ACC112 (cell line): ENCODE data around the gene EPC2.

Experiments
- H2AFZ ChIP-seq: fragments of 200-600 bp; sonication (generic); one replicate; pipeline ENCODE4 v1.6.0; 2017; ENCODE audit warnings: antibody characterized with exemption, low read length; ENCODE audit not compliant: unreplicated experiment
- H3K27ac ChIP-seq: fragments of 200-600 bp; sonication (generic); 2 replicates; pipeline ENCODE4 v1.5.1; 2014; ENCODE audit warnings: low read depth, mild to moderate bottlenecking, antibody characterized with exemption, low read length, moderate library complexity
- H3K27me3 ChIP-seq: fragments of 200-600 bp; sonication (generic); 2 replicates; pipeline ENCODE4 v1.6.1; 2014; ENCODE audit warnings: mild to moderate bottlenecking, antibody characterized with exemption, low read length, moderate library complexity, mixed read lengths; ENCODE audit not compliant: insufficient read depth
- H3K36me3 ChIP-seq: fragments of 200-600 bp; sonication (generic); 2 replicates; pipeline ENCODE4 v1.6.1; 2016; ENCODE audit warnings: mild to moderate bottlenecking, antibody characterized with exemption, low read length, moderate library complexity, mixed read lengths; ENCODE audit not compliant: insufficient read depth
- H3K4me1 ChIP-seq: fragments of 200-600 bp; sonication (generic); one replicate; pipeline ENCODE4 v1.6.1; 2016; ENCODE audit warnings: low read length, mixed read lengths; ENCODE audit not compliant: insufficient read depth, unreplicated experiment, control insufficient read depth
- H3K4me3 ChIP-seq: fragments of 200-600 bp; sonication (generic); 2 replicates; pipeline ENCODE4 v1.5.1; 2014; ENCODE audit warnings: mild to moderate bottlenecking, low read depth, low read length
- H3K79me2 ChIP-seq: fragments of 200-600 bp; sonication (generic); one replicate; pipeline ENCODE4 v1.6.0; 2016; ENCODE audit warnings: low read length; ENCODE audit not compliant: control insufficient read depth, unreplicated experiment, insufficient read depth

EPC2 gene

GRCh38 chr2:148614322-148615049 lies 30.1 kb upstream of the EPC2 start:
- Histone ChIP-seq H3K79me2 (no peaks in the 10 kb centered on the region), H3K27ac (no peak overlapping the region), H3K4me3 (no peak overlapping the region), H3K36me3 (no peaks in the 10 kb centered on the region), H2AFZ (peak overlapping the region; percentile 33), H3K27me3 (peaks cover 4% of the 10 kb centered on the region; the same call in 1 of the 2 replicates), H3K4me1 (peaks cover 20% of the 10 kb centered on the region)

DNA sequence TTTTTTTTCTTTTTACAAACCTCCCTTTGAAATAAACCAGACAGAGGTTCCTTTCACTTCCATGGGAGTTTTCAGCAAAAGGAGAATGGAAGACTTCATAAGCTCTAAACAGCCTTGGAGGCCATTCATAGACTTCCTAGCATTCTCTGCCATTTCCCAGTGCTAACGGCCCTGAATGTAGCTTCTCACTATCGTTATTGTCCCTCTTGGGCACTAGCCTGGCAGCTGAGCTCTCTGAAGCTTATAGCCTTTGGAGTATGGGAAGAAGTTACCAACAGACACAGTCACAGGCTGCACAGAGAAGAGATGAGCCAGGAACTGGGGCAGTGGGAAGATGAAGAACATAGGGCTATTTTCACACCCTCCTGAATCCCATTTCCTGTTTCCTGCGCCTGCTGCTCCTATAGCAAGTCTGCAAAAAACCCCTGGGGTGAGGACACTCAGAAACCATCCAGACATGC lies 29.1 kb upstream of the EPC2 start:
- Histone ChIP-seq H3K27me3 (peaks cover 2% of the 10 kb centered on the region; the same call in 1 of the 2 replicates), H2AFZ (peak overlapping the region; percentile 13), H3K27ac (no peak overlapping the region), H3K36me3 (no peaks in the 10 kb centered on the region), H3K4me3 (no peak overlapping the region), H3K79me2 (no peaks in the 10 kb centered on the region), H3K4me1 (peaks cover 20% of the 10 kb centered on the region)

- Histone ChIP-seq H3K4me1 (peaks cover 20% of the 10 kb centered on the region), H3K4me3 (no peak overlapping the region), H2AFZ (no peak overlapping the region), H3K27me3 (no peaks in the 10 kb centered on the region), H3K36me3 (no peaks in the 10 kb centered on the region), H3K27ac (no peak overlapping the region), H3K79me2 (no peaks in the 10 kb centered on the region)
Observed at GRCh38 chr2:148616662-148617061, 27.9 kb upstream of the EPC2 start.

- no peak overlapping the region for H3K27ac ChIP-seq
- H3K4me1 ChIP-seq, result peaks cover 20% of the 10 kb centered on the region
- H3K4me3 ChIP-seq, result no peak overlapping the region
Observed at GRCh38 chr2:148617219-148617618, 27.3 kb upstream of the EPC2 start.

GRCh38 chr2:148619560-148620195 lies 24.9 kb upstream of the EPC2 start:
- Histone ChIP-seq H3K36me3 (no peaks in the 10 kb centered on the region), H2AFZ (no peak overlapping the region), H3K4me1 (peaks cover 8% of the 10 kb centered on the region), H3K27me3 (no peaks in the 10 kb centered on the region), H3K4me3 (no peak overlapping the region), H3K27ac (no peak overlapping the region), H3K79me2 (no peaks in the 10 kb centered on the region)

More at GRCh38 chr2:148617219-148617618, 27.3 kb upstream of the EPC2 start:
- no peaks in the 10 kb centered on the region for H3K27me3 ChIP-seq
- H3K36me3 ChIP-seq, result no peaks in the 10 kb centered on the region
- H2AFZ ChIP-seq, result no peak overlapping the region
- H3K79me2 ChIP-seq, result no peaks in the 10 kb centered on the region

DNA sequence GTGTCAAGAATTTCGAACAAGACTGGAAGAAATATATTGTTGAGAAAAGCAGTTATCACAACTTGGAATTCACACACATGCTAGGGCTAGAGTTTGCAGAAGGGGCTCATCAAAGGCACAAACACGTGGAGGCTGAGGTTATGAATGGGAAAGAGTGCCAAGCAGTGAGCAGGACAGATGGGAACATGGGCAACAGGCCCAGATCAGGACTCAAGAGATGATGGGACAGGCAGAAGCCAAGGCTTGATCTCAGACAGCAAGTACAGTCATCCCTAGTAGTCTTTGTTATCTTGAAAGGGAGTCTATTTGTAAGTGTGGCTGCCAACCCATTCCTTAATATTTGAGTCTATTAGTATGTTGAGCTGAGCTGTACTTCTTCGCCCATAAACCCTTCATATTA lies 22.2 kb upstream of the EPC2 start:
- no peak overlapping the region for H3K4me3 ChIP-seq
- H3K27ac ChIP-seq, result no peak overlapping the region
- H3K4me1 ChIP-seq, result no peaks in the 10 kb centered on the region
- H3K36me3 ChIP-seq, result no peaks in the 10 kb centered on the region
- peaks cover 3% of the 10 kb centered on the region; the same call in 1 of the 2 replicates for H3K27me3 ChIP-seq
- no peaks in the 10 kb centered on the region for H3K79me2 ChIP-seq
- H2AFZ ChIP-seq, result no peak overlapping the region

GRCh38 chr2:148623086-148623485 lies 21.5 kb upstream of the EPC2 start:
- H3K36me3 ChIP-seq, result no peaks in the 10 kb centered on the region

GRCh38 chr2:148627224-148627623 lies 17.3 kb upstream of the EPC2 start:
- H3K36me3 ChIP-seq, result no peaks in the 10 kb centered on the region
- H2AFZ ChIP-seq, result no peak overlapping the region
- H3K79me2 ChIP-seq, result no peaks in the 10 kb centered on the region
- H3K4me1 ChIP-seq, result no peaks in the 10 kb centered on the region
- H3K27me3 ChIP-seq, result peaks cover 7% of the 10 kb centered on the region
- no peak overlapping the region for H3K4me3 ChIP-seq
- H3K27ac ChIP-seq, result no peak overlapping the region

More at GRCh38 chr2:148623086-148623485, 21.5 kb upstream of the EPC2 start:
- Histone ChIP-seq H3K4me3 (no peak overlapping the region), H2AFZ (no peak overlapping the region), H3K27me3 (peaks cover 7% of the 10 kb centered on the region), H3K79me2 (no peaks in the 10 kb centered on the region), H3K27ac (no peak overlapping the region), H3K4me1 (no peaks in the 10 kb centered on the region)

- no peak overlapping the region for H3K27ac ChIP-seq
- H3K27me3 ChIP-seq, result no peaks in the 10 kb centered on the region; the same call in 1 of the 2 replicates
- H3K4me3 ChIP-seq, result no peak overlapping the region
- H3K4me1 ChIP-seq, result no peaks in the 10 kb centered on the region
- no peak overlapping the region for H2AFZ ChIP-seq
- no peaks in the 10 kb centered on the region for H3K79me2 ChIP-seq
- H3K36me3 ChIP-seq, result no peaks in the 10 kb centered on the region
Observed at GRCh38 chr2:148634749-148635148, 9.8 kb upstream of the EPC2 start.

DNA sequence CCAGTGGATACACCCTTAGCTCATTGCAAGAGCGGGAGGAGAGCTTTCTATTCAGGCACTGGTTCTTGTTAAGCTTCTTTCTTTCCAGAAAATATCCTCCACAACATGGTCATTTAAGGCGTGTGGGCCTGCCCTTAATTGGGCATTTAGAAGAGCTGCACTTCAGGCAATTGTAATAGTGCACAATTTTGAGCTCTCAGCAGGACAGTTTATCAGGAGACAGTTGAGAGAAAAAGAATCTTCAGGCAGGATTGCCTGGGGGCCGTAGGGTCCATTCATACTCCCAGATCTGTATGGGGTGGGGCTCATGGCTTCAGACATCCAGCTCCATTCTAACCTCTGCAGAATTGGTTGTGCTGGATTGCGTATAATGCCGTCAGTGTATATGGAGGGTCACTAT lies 6.0 kb upstream of the EPC2 start:
- Histone ChIP-seq H3K36me3 (no peaks in the 10 kb centered on the region), H3K4me1 (peaks cover 16% of the 10 kb centered on the region), H3K27me3 (no peaks in the 10 kb centered on the region), H2AFZ (no peak overlapping the region), H3K27ac (no peak overlapping the region), H3K79me2 (no peaks in the 10 kb centered on the region), H3K4me3 (no peak overlapping the region)

DNA sequence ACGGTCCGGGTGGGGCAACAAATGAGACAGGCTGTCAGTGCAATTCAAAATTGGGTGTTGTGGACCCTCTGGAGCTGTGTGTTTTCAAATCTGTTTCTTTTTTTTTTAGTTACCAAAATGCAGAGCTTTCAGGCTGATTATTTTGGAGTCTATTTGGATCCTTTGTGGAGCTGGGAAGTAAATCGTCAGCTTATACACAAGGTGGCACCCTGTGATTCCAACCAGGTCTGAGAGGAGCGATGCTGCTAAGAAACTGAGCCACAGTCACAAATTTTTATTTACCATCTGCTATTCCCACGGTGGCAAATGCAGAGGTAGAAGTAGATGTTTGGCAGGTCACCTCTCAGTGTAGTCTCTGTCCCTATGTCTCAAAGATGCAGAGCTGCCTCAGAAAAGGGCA lies 3.8 kb upstream of the EPC2 start:
- no peak overlapping the region for H3K27ac ChIP-seq
- H3K4me3 ChIP-seq, result no peak overlapping the region
- H3K27me3 ChIP-seq, result no peaks in the 10 kb centered on the region
- H3K79me2 ChIP-seq, result peaks cover 5% of the 10 kb centered on the region
- H3K36me3 ChIP-seq, result no peaks in the 10 kb centered on the region
- H3K4me1 ChIP-seq, result peaks cover 19% of the 10 kb centered on the region
- no peak overlapping the region for H2AFZ ChIP-seq
